PC-3 (cell line): ENCODE results near the gene CTBP2. TPM values are rescaled to one million over a fixed set of nuclear protein-coding genes. Genes with fewer than 3 reads are reported as not detected.

Source experiments
- ATAC-seq: fragments of 200-7000 bp; cut with Tn5 transposase; 2 replicates; pipeline ENCODE4 v1.9.1; 2020; ENCODE audit warnings: mild to moderate bottlenecking, moderate library complexity
- BruUV-seq: library from RNA; stranded (reverse); fragments of 400-500 nt; replicated peaks from 2 replicates; lab custom pipeline; 2021; lab: Mats Ljungman, UMichigan
- CTCF ChIA-PET: fragments of 300-600 bp; sonication (Branson Sonifier 250); formaldehyde crosslinking; loops from one replicate; lab custom pipeline; 2022; ENCODE audit warnings: antibody characterized with exemption; lab: Charles Lee
- POLR2A ChIA-PET: fragments of 300-600 bp; sonication (Branson Sonifier 250); formaldehyde crosslinking; loops from one replicate; lab custom pipeline; 2022; ENCODE audit warnings: antibody characterized with exemption; ENCODE audit not compliant: unreplicated experiment; lab: Charles Lee
- DNase-seq: peaks from one replicate; pipeline ENCODE4 v3.0.0-alpha.2; 2015
- H2AFZ ChIP-seq: fragments of 300-600 bp; sonication (generic); 2 replicates; pipeline ENCODE4 v1.6.0; 2016; ENCODE audit warnings: antibody characterized with exemption, low read length
- H3F3A ChIP-seq: fragments of 300-600 bp; sonication (generic); one replicate; pipeline ENCODE4 v1.6.0; 2017; ENCODE audit warnings: antibody characterized with exemption, low read length, control low read depth, mild to moderate bottlenecking; ENCODE audit not compliant: unreplicated experiment
- H3K27ac ChIP-seq: fragments of 300-600 bp; sonication (generic); 2 replicates; pipeline ENCODE4 v1.5.1; 2016; ENCODE audit warnings: mild to moderate bottlenecking, low read length
- H3K27me3 ChIP-seq: fragments of 300-600 bp; sonication (generic); 2 replicates; pipeline ENCODE4 v1.6.1; 2016; ENCODE audit warnings: low read length, mixed read lengths
- H3K36me3 ChIP-seq: fragments of 300-600 bp; sonication (generic); 2 replicates; pipeline ENCODE4 v1.6.1; 2016; ENCODE audit warnings: low read depth, mixed run types, low read length, mixed read lengths
- H3K4me1 ChIP-seq: fragments of 300-600 bp; sonication (generic); 2 replicates; pipeline ENCODE4 v1.5.1; 2016; ENCODE audit warnings: low read length; ENCODE audit not compliant: insufficient read depth
- H3K4me2 ChIP-seq: fragments of 300-600 bp; sonication (generic); 2 replicates; pipeline ENCODE4 v1.6.0; 2016; ENCODE audit warnings: low read length
- H3K4me3 ChIP-seq: fragments of 300-600 bp; sonication (generic); 2 replicates; pipeline ENCODE4 v1.5.1; 2016; ENCODE audit warnings: mild to moderate bottlenecking, low read length, mixed read lengths
- H3K79me2 ChIP-seq: fragments of 300-600 bp; sonication (generic); 2 replicates; pipeline ENCODE4 v1.6.1; 2017; ENCODE audit warnings: low read length, mixed read lengths
- H3K9ac ChIP-seq: fragments of 300-600 bp; sonication (generic); 2 replicates; pipeline ENCODE4 v1.6.0; 2016; ENCODE audit warnings: mild to moderate bottlenecking, low read length
- H3K9me2 ChIP-seq: fragments of 300-600 bp; sonication (generic); replicated peaks from 2 replicates; pipeline ENCODE4 v1.6.1; 2016; ENCODE audit warnings: mixed run types, low read length, mixed read lengths
- H3K9me3 ChIP-seq: fragments of 300-600 bp; sonication (generic); 2 replicates; pipeline ENCODE4 v1.6.1; 2016; ENCODE audit warnings: low read length, mixed read lengths
- H4K20me1 ChIP-seq: fragments of 300-600 bp; sonication (generic); 2 replicates; pipeline ENCODE4 v1.6.1; 2016; ENCODE audit warnings: low read length, mixed read lengths
- CTCF ChIP-seq: fragments of 300-600 bp; sonication (generic); conservative IDR thresholded peaks from 2 replicates; pipeline ENCODE4 v1.5.1; 2017; ENCODE audit warnings: antibody characterized with exemption, low read depth, mild to moderate bottlenecking, low read length
- EZH2 ChIP-seq: fragments of 300-600 bp; sonication (generic); IDR thresholded peaks from one replicate; pipeline ENCODE4 v1.6.1; 2017; ENCODE audit warnings: antibody characterized with exemption, mild to moderate bottlenecking, low read length; ENCODE audit not compliant: unreplicated experiment
- EZH2phosphoT487 ChIP-seq: fragments of 300-600 bp; sonication (generic); IDR thresholded peaks from 2 replicates; pipeline ENCODE4 v1.6.1; 2018; ENCODE audit warnings: mild to moderate bottlenecking, antibody characterized with exemption, low read length, borderline replicate concordance
- intact Hi-C: fragments of 100-400 bp; cut with micrococcal nuclease; formaldehyde crosslinking; loops from 2 replicates; pipeline ENCODE4 v1.9.0; 2023
- total RNA-seq: library from RNA; depleted of rRNA; stranded (reverse); fragments of >200 nt; gene quantifications from 2 replicates; pipeline ENCODE4 v1.2.3, GENCODE V29; 2014

Gene CTBP2
- total RNA-seq, 1 experiment from 2014 or later: 78.9 TPM

DNA sequence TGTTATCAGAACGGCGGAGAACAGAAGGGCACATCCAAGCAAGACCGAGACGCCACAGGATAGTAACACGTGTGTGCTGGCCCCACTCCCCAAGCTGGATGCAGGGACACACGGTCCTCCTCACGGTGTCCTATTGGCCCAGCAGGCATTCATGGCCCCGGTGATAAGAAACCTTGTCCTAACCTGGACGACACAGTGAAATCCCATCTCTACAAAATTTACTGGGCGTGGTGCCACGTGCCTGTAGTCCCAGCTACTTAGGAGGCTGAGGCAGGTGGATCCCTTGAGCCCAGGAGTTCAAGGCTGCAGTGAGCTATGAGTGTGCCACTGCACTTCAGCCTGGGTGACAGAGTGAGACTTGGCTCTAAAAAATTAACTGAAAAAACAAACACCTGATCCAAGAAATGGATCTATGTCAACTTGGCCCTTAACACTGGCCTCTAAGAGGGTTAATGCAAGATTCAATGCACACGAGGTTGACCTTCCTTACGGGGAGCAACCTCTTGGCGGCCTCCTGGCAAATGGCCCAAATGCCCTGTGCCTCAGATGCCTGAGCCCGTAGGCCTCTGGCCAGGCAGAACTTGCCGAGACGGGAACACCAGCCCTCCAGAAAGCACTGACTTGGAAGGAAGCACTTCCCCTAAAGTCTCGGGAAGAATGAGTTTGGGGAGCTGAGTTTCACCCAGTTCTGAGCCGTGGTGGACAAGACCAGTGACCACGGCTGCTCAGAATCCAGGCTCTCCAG is 146.1 kb downstream of the CTBP2 start:
- TF ChIP-seq CTCF (no peak), EZH2phosphoT487 (no peak), EZH2 (no peak)
- DNase-seq: no peak
- no peaks in the 10 kb centered on the region for H3K9me2 ChIP-seq
- no peaks in the 10 kb centered on the region for H3K27me3 ChIP-seq
- H3K36me3 ChIP-seq: no peaks in the 10 kb centered on the region
- no peak overlapping the region for H2AFZ ChIP-seq
- intact Hi-C loops: no loop called here
- no peak overlapping the region for H3K4me2 ChIP-seq
- H4K20me1 ChIP-seq: no peaks in the 10 kb centered on the region
- ATAC-seq: no peak
- no peak overlapping the region for H3K27ac ChIP-seq
- no peak overlapping the region for H3K4me3 ChIP-seq
- H3K79me2 ChIP-seq: peaks cover 31% of the 10 kb centered on the region
- ChIA-PET CTCF (no interaction called here), POLR2A (no interaction called here)
- H3F3A ChIP-seq: no peaks in the 10 kb centered on the region
- no peak overlapping the region for H3K9ac ChIP-seq
- H3K4me1 ChIP-seq: peaks cover 8% of the 10 kb centered on the region; the same call in 1 of the 2 replicates
- no TSS peak for BruUV-seq
- H3K9me3 ChIP-seq: no peaks in the 10 kb centered on the region

GRCh38 chr10:125013529-125013872 is 146.9 kb downstream of the CTBP2 start:
- no peak overlapping the region for H3K9ac ChIP-seq
- no peak overlapping the region for H2AFZ ChIP-seq
- BruUV-seq: no TSS peak
- intact Hi-C loops: no loop called here
- H3K36me3 ChIP-seq: no peaks in the 10 kb centered on the region
- no peak for DNase-seq
- no peaks in the 10 kb centered on the region for H4K20me1 ChIP-seq
- no peaks in the 10 kb centered on the region for H3K9me2 ChIP-seq
- CTCF ChIA-PET: no interaction called here
- H3K4me2 ChIP-seq: no peak overlapping the region
- no peaks in the 10 kb centered on the region for H3F3A ChIP-seq
- no peak for ATAC-seq
- POLR2A ChIA-PET: interaction anchor here (0.6 kb wide), 1 partner anchor 354 kb away, joined by 3 read pairs; no protein-coding TSS in a partner anchor
- TF ChIP-seq EZH2phosphoT487 (no peak), EZH2 (no peak), CTCF (no peak)
- H3K79me2 ChIP-seq: peaks cover 27% of the 10 kb centered on the region
- H3K4me3 ChIP-seq: no peak overlapping the region
- peaks cover 8% of the 10 kb centered on the region; the same call in 1 of the 2 replicates for H3K4me1 ChIP-seq
- no peak overlapping the region for H3K27ac ChIP-seq
- H3K9me3 ChIP-seq: no peaks in the 10 kb centered on the region
- H3K27me3 ChIP-seq: no peaks in the 10 kb centered on the region
